DLD1 (cell line): ENCODE results near the gene PLEKHG4B.

Experiments used
- in situ Hi-C: cut with HindIII; loops from 2 replicates; pipeline ENCODE4 v1.10.0; 2017; ENCODE audit warnings: low sequenced_read_pairs

Gene PLEKHG4B

DNA sequence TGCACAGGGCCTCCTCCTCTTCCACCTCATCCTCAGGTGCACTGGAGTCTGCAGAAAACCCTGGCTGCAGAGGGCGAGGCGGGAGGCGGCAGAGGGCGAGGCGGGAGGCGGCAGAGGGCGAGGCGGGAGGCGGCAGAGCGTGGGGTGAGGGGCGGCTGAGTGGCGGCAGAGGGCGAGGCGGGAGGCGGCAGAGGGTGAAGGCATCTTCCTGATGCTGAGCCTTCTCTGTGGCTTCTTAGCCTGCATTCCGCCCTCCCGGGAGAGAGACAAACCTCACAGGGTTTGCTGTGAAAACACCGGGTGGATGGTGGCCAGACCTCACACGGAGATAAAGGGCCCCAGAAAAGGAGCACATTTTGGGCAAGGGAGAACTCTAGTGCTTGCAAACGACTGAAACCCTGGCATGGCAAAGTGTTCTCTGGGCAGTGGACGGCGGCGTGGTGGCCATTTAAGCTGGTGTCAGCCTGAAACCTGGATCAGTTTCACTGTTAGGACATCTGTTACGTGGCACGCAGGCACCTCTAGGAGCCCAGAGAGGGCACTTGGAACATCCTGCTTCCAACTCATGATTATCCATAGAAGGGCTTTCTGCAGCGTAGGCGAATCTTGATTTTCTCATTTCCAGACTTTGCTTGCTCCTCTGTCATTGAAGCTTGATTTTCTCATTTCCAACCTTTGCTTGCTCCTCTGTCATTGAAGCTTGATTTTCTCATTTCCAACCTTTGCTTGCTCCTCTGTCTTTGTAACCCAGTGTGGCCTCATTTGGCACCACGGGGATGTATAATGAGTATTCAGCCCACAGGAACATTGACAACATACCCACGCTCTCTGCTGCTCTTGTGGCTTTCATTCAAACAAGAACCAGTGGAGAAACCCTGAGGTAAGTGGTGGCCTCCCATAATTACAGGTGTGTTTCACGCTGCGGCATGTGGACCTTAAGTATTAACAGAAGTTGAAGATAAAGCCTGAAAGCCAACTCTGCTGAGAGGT is 16.3 kb upstream of the PLEKHG4B start:
- in situ Hi-C loops = no loop called here

DNA sequence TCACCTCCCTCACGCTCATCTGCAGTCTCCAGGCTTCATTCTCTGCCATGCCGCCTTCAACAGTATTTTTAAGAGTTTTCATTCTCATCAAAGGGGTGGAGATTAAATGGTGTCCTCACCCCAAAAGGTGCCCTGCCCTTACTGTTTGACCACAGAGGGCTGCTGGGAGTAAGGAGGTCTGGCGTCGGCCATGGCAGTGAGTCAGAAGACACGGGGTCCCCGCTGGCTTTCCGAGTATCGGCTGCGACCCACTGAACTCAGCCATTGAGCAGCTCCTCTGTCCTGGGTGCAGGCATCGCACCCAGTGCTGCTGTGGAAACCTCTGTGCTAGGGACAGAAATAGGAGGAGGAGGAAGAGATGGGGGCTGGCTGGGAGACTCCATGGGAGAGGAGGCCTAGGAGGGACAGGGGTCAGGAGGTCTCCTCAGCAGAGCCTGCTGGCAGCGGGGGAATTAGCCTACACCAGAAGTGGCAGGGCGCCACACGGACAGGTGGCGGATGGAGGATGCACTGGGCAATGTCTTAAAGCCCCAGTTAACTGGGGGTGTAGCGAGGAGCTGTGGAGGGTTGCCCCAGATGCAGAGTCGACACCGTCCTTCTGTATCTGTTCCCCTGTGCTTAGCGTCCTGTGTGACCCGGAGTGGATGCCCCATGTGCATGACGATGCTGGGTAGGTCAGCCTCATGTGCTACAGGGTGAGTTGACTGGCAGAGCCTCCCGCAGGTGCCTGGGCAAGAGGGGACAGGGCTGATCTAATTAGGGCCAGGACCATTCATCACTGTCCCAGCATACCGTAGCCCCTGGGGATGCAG is 15.4 kb upstream of the PLEKHG4B start:
- in situ Hi-C loops = no loop called here

DNA sequence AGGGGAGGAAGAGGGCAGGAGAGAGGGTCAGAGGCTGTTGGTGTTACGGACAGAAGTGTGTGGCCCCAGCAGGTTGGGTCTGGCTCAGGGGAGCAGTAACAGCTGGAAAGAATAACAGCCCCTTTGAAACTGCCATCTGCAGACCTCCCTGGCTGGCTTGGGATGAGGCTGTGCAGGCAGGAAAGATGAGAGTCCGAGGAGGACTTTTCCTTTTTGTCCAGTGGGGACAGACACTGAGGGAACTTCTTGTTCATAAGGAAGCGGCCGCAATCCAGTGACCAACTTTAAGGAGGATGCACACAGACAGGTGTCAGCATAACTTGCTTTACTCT is 14.8 kb upstream of the PLEKHG4B start:
- in situ Hi-C loops = no loop called here

DNA sequence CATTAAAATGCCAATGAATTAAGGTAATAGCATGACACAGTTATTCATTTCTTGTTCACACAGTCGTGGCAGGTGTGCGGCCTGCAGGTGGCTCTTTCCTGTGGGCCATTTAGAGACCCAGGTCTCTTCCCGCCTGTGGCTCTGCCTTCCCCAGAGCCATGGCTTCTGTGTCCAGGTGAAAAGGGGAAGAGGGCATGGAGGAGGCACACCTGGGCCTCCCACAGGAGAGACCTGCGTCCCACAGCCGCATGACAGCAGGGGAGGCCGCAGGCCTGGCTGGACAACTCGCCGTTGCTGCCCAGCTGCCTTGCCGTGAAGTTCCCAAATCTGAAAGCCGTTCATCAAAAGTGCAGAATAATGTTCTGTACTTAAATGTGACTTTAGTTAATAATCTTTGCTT is 14.4 kb upstream of the PLEKHG4B start:
- in situ Hi-C loops = no loop called here

DNA sequence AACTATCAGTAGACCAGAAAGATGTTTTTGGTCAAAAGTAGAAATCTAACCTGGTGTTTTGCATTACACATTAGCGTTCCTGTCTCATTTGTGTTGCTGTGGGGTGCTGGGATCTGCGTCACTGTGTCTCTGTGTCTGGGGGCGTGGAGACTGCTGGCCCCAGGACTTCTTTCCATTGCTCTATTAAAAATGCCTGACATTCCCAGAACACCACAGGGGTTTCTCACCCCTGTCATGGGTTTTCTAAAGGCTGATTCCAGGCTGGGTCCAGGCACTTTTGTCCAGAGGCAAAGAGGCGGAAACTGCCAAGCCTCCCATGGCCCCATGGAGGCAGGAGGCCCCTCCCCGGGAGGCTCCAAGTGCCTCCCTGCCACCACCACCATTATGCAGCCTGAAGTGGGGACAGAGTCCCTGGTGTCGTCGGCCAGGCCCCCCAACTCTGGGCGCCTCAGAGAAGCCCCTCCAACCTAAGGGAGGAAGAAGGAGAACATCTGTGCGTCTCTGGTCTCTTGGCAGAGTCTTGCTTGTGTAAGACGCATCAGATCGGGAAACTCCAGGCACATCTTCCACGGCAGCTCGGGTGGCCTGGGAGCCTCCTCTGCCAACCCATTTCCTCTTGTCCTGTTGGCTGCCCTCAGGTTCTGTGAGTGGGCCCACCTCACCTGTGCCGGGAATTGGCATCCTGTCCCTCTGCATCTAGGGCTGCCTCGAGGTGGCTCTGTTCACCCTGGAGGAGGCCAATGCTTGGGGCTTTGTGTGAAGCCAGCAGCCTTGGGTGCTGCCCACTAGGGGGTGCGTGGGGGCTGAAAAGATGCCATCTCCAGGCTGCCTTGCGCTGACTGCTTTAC is 13.8 kb upstream of the PLEKHG4B start:
- in situ Hi-C loops = no loop called here

DNA sequence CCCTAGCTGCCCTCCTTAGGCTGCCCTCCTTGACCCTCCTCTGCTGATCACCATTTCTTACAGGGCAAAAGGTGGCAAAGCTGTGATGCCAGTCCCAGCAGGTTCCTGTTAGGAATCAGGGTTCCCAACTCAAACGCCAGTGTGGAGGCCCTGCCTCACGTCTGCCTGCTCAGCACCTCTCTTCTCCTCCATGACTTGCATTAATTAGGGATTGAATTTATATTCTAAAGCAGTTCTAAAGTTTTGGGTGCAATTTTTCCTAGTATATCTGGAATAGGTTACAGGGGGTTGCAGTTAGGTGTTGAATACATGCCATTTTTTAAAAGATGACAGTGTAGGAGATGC is 13.2 kb upstream of the PLEKHG4B start:
- in situ Hi-C loops = no loop called here

DNA sequence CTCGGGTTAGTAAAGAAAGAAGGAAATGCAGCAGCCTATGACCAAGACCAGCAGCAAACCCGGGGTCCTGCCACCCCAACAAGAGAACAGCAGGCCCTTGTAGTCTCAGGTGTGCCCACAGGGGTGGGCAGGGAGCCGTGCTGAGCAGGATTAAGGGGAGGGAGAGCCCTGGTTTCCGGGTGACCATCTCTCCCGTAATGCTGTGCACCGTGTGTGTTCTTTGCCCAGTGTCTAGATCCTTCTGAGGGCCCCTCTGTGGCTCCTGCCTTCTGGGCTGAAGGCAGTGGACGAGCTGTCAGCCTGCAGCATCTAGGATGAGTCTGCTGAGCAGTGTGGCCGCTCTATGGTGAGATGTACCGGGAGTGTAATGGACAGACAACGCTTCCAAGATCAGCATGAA is 12.7 kb upstream of the PLEKHG4B start:
- in situ Hi-C loops = no loop called here

DNA sequence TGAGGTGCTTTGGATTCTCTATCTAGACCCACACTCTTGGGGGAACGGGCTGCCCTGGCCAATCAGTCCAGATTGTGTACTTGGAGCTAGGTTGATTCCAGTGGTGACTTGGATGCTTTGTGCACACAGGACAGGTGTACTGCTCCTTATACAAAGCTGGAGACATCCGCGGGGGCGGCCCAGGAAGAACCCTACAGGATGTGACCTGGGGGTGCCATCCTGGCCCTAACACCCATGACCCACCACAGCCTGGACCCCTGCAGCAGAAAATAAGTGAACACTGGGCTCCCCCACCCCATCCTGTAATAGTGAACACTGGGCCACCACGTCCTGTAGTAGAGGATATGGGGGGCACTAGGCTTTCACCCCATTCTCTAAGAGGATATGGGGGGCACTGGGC is 12.1 kb upstream of the PLEKHG4B start:
- in situ Hi-C loops = no loop called here

DNA sequence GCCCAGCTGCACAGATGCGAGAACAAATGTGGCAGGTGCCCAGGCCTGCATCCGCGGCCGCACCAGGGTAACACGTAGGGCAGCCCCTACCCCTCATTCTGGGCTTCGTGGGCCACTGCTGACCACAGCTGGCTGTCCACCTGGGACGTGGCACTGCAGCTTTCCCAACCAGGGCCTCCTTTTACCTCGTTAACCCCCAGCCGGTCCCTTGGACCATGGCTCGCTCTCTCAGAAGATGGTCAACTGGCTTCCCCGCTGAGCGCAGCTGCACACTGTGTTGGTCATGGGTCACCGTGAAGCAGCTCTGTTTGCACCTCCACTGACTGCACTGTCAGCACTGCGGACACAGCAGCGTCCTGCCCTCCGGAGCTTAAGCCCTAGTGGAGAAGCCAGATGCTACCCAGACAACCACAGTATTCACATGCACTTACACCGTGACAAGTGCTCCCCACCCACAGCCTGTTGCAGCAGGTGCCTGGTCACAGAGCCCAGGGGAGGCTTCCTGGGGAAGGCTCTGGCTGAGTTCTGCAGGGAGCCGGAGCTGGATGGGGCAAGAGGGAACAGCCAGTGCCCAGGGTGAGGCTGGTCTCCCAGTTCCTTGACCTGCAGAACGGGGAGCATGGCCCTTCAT is 10.5 kb upstream of the PLEKHG4B start:
- in situ Hi-C loops = no loop called here

DNA sequence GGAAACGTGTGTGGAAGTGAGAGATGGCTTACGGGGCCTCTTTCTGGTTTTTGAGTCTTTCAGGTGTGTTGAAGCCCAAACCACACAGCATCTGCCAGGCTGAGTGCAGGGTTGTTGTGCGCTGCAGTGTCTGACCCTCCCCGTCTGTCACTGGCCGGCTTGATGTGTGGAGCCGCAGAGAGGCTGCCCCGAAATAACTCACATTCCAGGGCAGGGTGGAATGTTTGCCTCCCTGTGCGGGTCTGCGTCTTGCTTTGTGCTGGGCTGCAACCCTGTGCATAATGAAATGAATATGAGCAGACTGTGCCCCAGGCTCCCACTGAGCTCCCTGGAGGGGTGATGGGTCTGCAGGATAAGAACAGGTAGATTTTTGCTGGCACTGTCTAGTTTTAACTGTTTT is 9.9 kb upstream of the PLEKHG4B start:
- in situ Hi-C loops = no loop called here

DNA sequence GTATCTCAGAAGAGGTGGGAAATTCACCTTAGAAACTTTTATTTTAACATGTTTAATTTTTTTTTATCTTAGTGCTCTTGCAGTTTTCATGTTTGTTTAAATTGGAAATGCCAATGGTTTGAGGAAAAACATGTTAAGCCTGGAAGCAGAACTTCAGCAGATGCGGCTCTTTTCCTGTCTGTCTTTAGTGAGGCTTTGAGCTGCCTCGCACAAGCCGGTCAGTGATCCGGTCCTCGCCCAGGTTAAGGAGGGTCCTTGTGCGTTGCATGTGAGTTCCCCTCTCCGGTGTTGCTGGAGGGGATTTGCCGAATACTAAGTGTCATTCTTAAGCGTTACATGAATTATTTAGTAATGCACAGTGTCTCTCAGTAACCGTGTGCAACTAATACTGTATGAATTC is 9.4 kb upstream of the PLEKHG4B start:
- in situ Hi-C loops = no loop called here

DNA sequence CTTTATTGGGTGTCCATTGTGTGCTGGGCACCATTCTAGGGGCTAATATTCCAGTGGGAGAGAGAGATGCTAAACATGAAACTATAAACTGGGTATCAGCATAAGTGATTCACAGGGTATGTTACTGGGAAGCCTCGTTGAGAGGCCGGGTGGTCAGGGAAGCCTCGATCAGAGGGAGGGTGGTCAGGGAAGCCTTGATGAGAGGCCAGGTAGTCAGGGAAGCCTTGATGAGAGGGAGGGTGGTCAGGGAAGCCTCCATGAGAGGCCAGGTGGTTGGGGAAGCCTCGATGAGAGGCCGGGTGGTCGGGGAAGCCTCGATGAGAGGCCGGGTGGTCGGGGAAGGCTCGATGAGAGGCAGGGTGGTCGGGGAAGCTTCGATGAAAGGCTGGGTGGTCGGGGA is 8.9 kb upstream of the PLEKHG4B start:
- in situ Hi-C loops = no loop called here

DNA sequence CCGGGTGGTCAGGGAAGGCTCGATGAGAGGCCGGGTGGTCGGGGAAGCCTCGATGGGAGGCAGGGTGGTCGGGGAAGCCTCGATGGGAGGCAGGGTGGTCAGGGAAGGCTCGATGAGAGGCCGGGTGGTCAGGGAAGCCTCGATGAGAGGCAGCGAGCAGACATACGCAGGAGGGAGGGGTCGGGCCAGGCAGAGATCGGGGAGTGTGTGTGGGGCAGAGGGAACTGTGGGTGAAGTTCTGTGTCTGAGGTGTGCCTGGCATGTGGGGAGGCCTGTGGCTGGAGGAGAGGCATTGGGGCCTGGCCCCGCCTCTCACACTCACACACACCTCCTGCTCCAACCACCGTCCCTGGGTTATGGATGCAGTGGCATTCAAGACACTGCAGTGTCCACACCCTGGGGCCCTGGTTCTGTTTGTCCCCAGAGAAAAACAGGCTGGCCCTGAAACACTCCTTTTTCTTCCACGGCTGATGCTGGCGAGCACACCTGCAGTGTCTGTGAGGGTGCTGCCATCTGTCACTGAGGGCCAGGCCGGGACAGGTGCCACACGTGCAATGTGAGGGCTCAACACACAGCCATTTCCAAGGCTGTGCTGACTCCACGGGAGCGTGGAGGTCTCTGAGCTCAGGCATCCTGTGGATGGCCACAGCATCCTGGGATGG is 6.5 kb upstream of the PLEKHG4B start:
- in situ Hi-C loops = no loop called here

DNA sequence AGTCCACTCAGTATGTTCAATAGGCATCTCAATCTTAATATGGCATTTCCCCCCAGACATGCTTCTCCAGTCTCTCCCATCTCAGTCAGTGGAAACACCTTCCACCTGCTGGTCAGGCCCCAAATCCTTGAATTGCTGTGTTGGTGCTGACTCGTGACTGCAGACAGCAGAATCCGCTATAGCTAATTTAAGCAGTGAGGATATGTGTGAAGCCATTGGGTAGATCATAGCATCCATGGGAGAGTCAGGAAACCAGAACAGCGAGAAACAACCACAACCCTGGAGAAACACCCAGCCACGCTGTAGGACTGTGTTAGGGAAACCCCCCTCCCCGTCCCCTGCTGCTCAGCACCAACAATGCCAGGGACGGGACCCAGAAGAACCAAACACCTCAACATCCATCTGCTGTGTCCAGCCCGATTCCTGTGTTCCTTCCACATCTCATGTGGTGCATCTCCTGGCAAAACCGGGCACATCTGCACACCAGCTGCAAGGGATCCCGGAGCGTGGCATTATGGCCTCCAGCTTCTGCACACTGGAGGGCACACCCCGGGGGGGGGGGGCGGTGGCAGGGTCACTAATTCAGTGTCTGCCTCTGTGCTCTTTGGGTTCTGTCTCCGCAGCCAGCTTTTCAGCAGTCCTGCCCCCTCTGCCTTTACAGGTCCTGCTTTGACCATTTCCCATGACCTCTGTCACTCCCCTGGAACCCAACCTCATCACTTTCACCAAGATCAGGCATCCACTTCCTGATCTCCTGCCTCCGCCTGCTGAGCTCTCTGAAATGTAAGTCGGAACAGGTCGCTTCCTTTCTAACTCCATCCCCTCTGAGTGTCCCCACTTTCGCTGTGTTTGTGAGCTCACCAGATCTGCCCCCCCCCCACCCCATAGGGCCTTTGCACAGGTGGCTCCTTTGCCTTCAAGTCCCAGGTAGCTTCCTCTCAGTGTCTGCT is 2.4 kb upstream of the PLEKHG4B start:
- in situ Hi-C loops = no loop called here

DNA sequence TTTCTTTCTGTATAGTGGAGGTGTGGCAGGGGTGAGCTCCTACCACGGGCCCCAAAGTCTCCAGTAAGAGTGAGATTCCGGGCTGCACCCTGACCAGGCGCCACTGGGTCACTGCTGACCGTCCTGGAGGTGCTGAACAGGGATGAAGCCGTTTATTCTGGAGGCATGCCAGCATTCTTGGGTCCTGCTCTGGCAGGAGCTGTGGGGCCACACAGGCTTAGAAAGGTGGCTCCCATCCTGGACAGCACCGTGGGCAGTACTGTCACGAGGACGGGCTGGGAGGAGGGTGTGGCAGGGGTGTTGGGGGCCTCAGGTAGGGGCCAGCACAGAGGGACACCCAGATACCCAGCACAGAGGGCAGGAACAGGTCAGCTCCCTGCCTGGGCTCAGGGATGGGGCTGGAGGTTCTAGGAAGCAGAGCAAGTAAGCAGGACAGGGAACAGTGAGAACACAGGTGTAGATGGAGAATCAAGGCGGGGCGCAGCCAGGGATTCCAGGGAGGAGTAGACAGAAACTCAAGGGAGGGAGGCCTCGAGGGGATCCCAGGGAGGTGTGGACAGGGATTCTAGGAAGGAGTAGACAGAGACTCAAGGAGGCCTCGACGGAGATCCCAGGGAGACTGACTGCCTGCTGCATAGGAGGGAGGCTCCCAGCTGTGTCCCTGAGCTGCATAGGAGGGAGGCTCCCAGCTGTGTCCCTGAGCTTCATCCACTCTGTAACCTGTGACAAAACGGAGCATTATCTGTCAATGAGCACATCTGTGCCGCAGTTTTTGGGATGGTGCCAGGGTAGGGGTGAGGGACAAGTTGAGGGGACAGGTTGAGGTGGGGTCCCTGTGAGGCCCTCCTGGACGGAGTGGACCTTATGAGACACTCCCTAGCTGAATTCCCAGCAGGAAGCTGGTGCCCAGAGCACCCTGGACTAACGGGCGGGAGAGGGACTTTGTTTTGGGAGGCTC is 1.1 kb upstream of the PLEKHG4B start:
- in situ Hi-C loops = no loop called here

DNA sequence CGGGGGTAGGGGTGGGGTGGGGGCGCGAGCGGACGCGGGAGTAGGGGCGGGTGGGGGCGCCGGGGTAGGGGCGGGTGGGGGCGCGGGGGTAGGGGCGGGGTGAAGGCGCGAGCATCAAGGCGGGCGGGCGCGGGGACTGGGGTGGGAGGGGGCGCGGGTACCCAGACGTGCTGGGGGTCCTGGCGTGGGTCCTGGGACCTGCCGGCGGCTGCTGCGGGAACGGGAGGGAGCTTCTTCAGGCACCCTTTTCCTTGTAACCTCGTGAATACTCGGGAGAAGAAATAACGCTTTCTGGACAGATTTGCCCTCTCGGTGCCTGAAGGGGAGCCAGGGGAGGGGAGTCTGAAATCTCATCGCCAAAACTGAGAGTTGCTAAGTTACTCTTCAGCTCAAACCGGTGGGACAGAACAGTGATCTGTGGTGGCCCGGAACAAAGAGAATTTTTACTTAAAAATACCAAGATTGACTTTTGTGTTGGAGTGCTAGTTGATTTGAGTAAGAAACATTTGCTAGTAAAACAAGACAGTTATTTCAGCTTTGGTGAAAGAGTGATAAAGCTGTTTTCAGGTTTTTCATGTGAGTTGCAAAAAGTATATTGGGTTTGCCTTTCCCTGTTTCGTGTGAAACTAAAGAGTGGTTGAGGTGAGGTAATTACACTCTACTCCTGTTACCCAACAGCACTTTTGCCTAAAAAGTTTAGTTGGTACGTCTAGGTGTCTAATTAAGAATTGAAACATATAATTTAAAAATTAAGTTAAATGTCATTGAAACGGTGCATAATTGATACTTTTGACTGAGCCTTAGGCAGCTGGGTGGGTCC is 643 bp downstream of the PLEKHG4B start:
- in situ Hi-C loops = no loop called here
